GM12878 (cell line): ENCODE measurements around the gene TANC1. TPM values are rescaled to one million over a fixed set of nuclear protein-coding genes. Genes with fewer than 3 reads are reported as not detected.

ENCODE experiments used
- ATAC-seq: fragments of 200-7000 bp; cut with Tn5 transposase; 3 replicates; pipeline ENCODE4 v1.9.1; 2020; ENCODE audit warnings: mild to moderate bottlenecking, moderate library complexity
- BruUV-seq: library from RNA; stranded (reverse); fragments of 400-500 nt; replicated peaks from 2 replicates; lab custom pipeline; 2021; lab: Mats Ljungman, UMichigan
- CTCF ChIA-PET: fragments of 300-600 bp; sonication (Branson Sonifier 250); formaldehyde crosslinking; extraction: SDS; loops from one replicate; lab custom pipeline; 2021; ENCODE audit warnings: inconsistent platforms; lab: Yijun Ruan, JAX
- POLR2A ChIA-PET: fragments of 350-600 bp; formaldehyde crosslinking; extraction: SDS; loops from one replicate; lab custom pipeline; 2021; ENCODE audit warnings: inconsistent platforms; lab: Charles Lee
- RAD21 ChIA-PET: fragments of 300-600 bp; sonication (Branson Sonifier 250); formaldehyde crosslinking; loops from one replicate; lab custom pipeline; 2023; ENCODE audit warnings: antibody characterized with exemption; ENCODE audit not compliant: unreplicated experiment; lab: Charles Lee
- SMC1A ChIA-PET: fragments of 300-600 bp; sonication (Branson Sonifier 250); formaldehyde crosslinking; loops from one replicate; lab custom pipeline; 2023; ENCODE audit not compliant: unreplicated experiment, uncharacterized antibody; lab: Charles Lee
- DNase-seq: peaks from one replicate; pipeline ENCODE4 v3.0.0-alpha.2; 2011; ENCODE audit warnings: low read depth, low spot score
- FAIRE-seq: peaks from 3 replicates; lab custom pipeline; 2011; peaks lifted over from hg19 to GRCh38; lab: Jason Lieb, UNC
- H2AFZ ChIP-seq: 2 replicates; pipeline ENCODE4 v1.6.0; 2011; ENCODE audit warnings: low read depth, low read length, control low read depth; ENCODE audit not compliant: control insufficient read depth
- H3K27ac ChIP-seq: 2 replicates; pipeline ENCODE4 v1.5.1; 2011; ENCODE audit warnings: control low read depth; ENCODE audit not compliant: control insufficient read depth, insufficient read depth
- H3K27me3 ChIP-seq, 2 experiments: replicated peaks in 1 of 2; 2 replicates each; pipeline versions ENCODE4 v1.6.0 to v1.6.1; 2011; ENCODE audit warnings: low read length in 1 of 2; ENCODE audit not compliant: control insufficient read depth in 2 of 2, insufficient read depth in 2 of 2
- H3K36me3 ChIP-seq, 2 experiments: 2 replicates each; pipeline ENCODE4 v1.5.1; 2011; ENCODE audit warnings: low read length in 1 of 2; ENCODE audit not compliant: control insufficient read depth in 2 of 2, insufficient read depth in 2 of 2
- H3K4me1 ChIP-seq: 2 replicates; pipeline ENCODE4 v1.6.1; 2011; ENCODE audit warnings: mild to moderate bottlenecking, low read length, moderate library complexity, mixed read lengths; ENCODE audit not compliant: control insufficient read depth, insufficient read depth
- H3K4me2 ChIP-seq: 2 replicates; pipeline ENCODE4 v1.6.0; 2011; ENCODE audit warnings: control low read depth; ENCODE audit not compliant: control insufficient read depth, insufficient read depth
- H3K4me3 ChIP-seq: fragments of 200-600 bp; sonication (generic); 2 replicates; pipeline ENCODE4 v1.5.1; 2016
- H3K79me2 ChIP-seq: 2 replicates; pipeline ENCODE4 v1.6.0; 2011; ENCODE audit warnings: low read length; ENCODE audit not compliant: control insufficient read depth, insufficient read depth
- H3K9ac ChIP-seq: 2 replicates; pipeline ENCODE4 v1.8.0; 2011; ENCODE audit warnings: low read length, control low read depth, mixed read lengths; ENCODE audit not compliant: control insufficient read depth, insufficient read depth
- H3K9me3 ChIP-seq: replicated peaks from 3 replicates; pipeline ENCODE4 v1.5.1; 2011; ENCODE audit warnings: mild to moderate bottlenecking, low read length; ENCODE audit not compliant: control insufficient read depth, insufficient read depth
- H4K20me1 ChIP-seq: 2 replicates; pipeline ENCODE4 v1.6.0; 2011; ENCODE audit not compliant: control insufficient read depth, insufficient read depth
- CBX5 ChIP-seq: sonication (generic); IDR thresholded peaks from 2 replicates; pipeline ENCODE4 v1.6.1; 2016; ENCODE audit warnings: low read depth, moderate library complexity, mild to moderate bottlenecking, inconsistent platforms
- CEBPB ChIP-seq, 2 experiments: fragments of 150-350 bp in 1 of 2; IDR thresholded peaks; 2 replicates each; pipeline ENCODE4 v1.6.1; 2012 to 2014; ENCODE audit warnings: low read depth in 2 of 2, low read length in 2 of 2, borderline replicate concordance in 1 of 2, inconsistent platforms in 1 of 2
- CHD2 ChIP-seq: IDR thresholded peaks from 2 replicates; pipeline ENCODE4 v1.6.1; 2011; ENCODE audit warnings: low read depth, low read length, improper control_type of control experiment, borderline replicate concordance
- EGR1 ChIP-seq, 2 experiments: IDR thresholded peaks; 1 replicate in 1 of 2; 2 replicates in 1 of 2; pipeline ENCODE4 v1.6.1; 2011 to 2012; ENCODE audit warnings: low read depth in 2 of 2, low read length in 2 of 2, borderline replicate concordance in 1 of 2, mild to moderate bottlenecking in 1 of 2, moderate library complexity in 1 of 2
- ESRRA ChIP-seq: IDR thresholded peaks from 2 replicates; pipeline ENCODE4 v1.6.1; 2012; ENCODE audit warnings: mild to moderate bottlenecking, low read length, improper control_type of control experiment
- HSF1 ChIP-seq: fragments of 150-350 bp; IDR thresholded peaks from 2 replicates; pipeline ENCODE4 v1.6.1; 2014; ENCODE audit warnings: mild to moderate bottlenecking, low read depth, low read length
- JUND ChIP-seq: IDR thresholded peaks from 2 replicates; pipeline ENCODE4 v1.6.1; 2012; ENCODE audit warnings: low read depth, mild to moderate bottlenecking, low read length, improper control_type of control experiment, moderate library complexity
- MYB ChIP-seq: fragments of 150-350 bp; IDR thresholded peaks from 2 replicates; pipeline ENCODE4 v1.6.1; 2014; ENCODE audit warnings: mild to moderate bottlenecking, low read depth, low read length, borderline replicate concordance
- RAD51 ChIP-seq: fragments of 450-650 bp; IDR thresholded peaks from 2 replicates; pipeline ENCODE4 v1.6.1; 2016; ENCODE audit warnings: moderate library complexity, mild to moderate bottlenecking, inconsistent platforms
- SREBF1 ChIP-seq: IDR thresholded peaks from 2 replicates; pipeline ENCODE4 v1.6.1; 2012; ENCODE audit warnings: mild to moderate bottlenecking, low read length
- YBX1 ChIP-seq: fragments of 450-650 bp; IDR thresholded peaks from 2 replicates; pipeline ENCODE4 v1.6.1; 2016; ENCODE audit warnings: antibody characterized with exemption
- ZSCAN29 ChIP-seq: fragments of 450-650 bp; IDR thresholded peaks from 2 replicates; pipeline ENCODE4 v1.6.1; 2017; ENCODE audit warnings: mild to moderate bottlenecking, moderate library complexity
- WGBS: methylation state at CpG from one replicate; pipeline ENCODE4 v1.1.6; 2016; ENCODE audit warnings: low lambda C conversion rate; ENCODE audit not compliant: insufficient replicate concordance, insufficient coverage; ENCODE audit errors: missing lambda C conversion rate; 5-methylcytosine and 5-hydroxymethylcytosine counted together
- in situ Hi-C: fragments of 300-500 bp; cut with MboI; formaldehyde crosslinking; loops from 9 replicates; pipeline ENCODE4 v1.14.3; 2018; ENCODE audit warnings: mixed read lengths
- intact Hi-C: fragments of 100-400 bp; cut with micrococcal nuclease; formaldehyde crosslinking; loops from one replicate; pipeline ENCODE4 v1.14.2; 2022; ENCODE audit not compliant: unreplicated experiment
- polyA plus RNA-seq, 11 experiments: library from polyadenylated mRNA; depleted of rRNA in 4 of 11; unstranded in 6 of 11; stranded (reverse) in 5 of 11; fragments of >200 nt; fragmentation: Nextera tagmentation in 4 of 11; fragmentation: Illumina TruSeq in 1 of 11; extraction: Ambion mirVana in 4 of 11; extraction: Trizol in 1 of 11; gene quantifications; 1 replicate in 1 of 11; 2 replicates in 10 of 11; pipeline versions ENCODE4 v1.2.1 to v1.2.3, GENCODE V29; 2011 to 2016; ENCODE audit warnings: inconsistent platforms in 2 of 11, missing spikeins in 2 of 11, low read depth in 1 of 11
- total RNA-seq, 4 experiments: library from RNA; depleted of rRNA in 3 of 4; stranded (reverse); fragments of >200 nt in 3 of 4; fragmentation: Illumina TruSeq in 1 of 4; extraction: Trizol in 1 of 4; gene quantifications; 2 replicates each; pipeline versions ENCODE4 v1.2.1 to v1.2.3, GENCODE V29; 2013 to 2021

Gene TANC1
- total and polyA plus RNA-seq, 10 of the 15 experiments (the other 5 are each of a cell fraction or from before 2014, with no cell fraction given): 0.05 to 5.0 (median 0.34) TPM

GRCh38 chr2:159123786-159124185 is 155.3 kb downstream of the TANC1 start:
- H2AFZ ChIP-seq: no peak overlapping the region
- ChIA-PET RAD21 (no interaction called here), SMC1A (interaction anchor here (0.8 to 0.9 kb wide), 3 partner anchors 77 to 816 kb away, joined by 3 read pairs; no protein-coding TSS in a partner anchor), POLR2A (no interaction called here), CTCF (interaction anchor here (1.1 to 1.4 kb wide), 3 partner anchors 27 to 844 kb away, joined by 3 to 4 read pairs (median 3); no protein-coding TSS in a partner anchor)
- H3K4me1 ChIP-seq: peaks cover 4% of the 10 kb centered on the region; the same call in 1 of the 2 replicates
- no peaks in the 10 kb centered on the region for H4K20me1 ChIP-seq
- DNase-seq (no peak), FAIRE-seq (no peak), ATAC-seq (no peak)
- in situ Hi-C loops (loop anchor here (5.0 kb wide), 1 partner anchor 226 kb away; no protein-coding TSS in a partner anchor), intact Hi-C loops (no loop called here)
- H3K27me3 ChIP-seq: no peaks in the 10 kb centered on the region
- no peak overlapping the region for H3K4me3 ChIP-seq
- H3K9ac ChIP-seq: no peak overlapping the region
- 80% methylated on average over 9 of the region's 9 CpGs for WGBS
- H3K36me3 ChIP-seq: no peaks in the 10 kb centered on the region
- H3K79me2 ChIP-seq: no peaks in the 10 kb centered on the region
- TF ChIP-seq JUND: no peak
- TF ChIP-seq HSF1: no peak
- no peak for TF ChIP-seq SREBF1
- no peak for TF ChIP-seq ZSCAN29
- no peak for TF ChIP-seq MYB
- TF ChIP-seq EGR1 (IDR thresholded peaks at IDR 0.05; ENCODE audit: borderline replicate concordance in 1 of 2, low read depth in 2 of 2, low read length in 2 of 2): no peak
- no peak for TF ChIP-seq YBX1
- TF ChIP-seq ESRRA: no peak
- no peak for TF ChIP-seq CEBPB (IDR thresholded peaks at IDR 0.05; ENCODE audit: borderline replicate concordance in 1 of 2, low read depth in 2 of 2, low read length in 2 of 2)
- TF ChIP-seq CHD2: no peak
- no peak for TF ChIP-seq RAD51
- TF ChIP-seq CBX5: no peak
- no peak overlapping the region for H3K27ac ChIP-seq
- no peaks in the 10 kb centered on the region for H3K9me3 ChIP-seq
- BruUV-seq: no TSS peak
- no peak overlapping the region for H3K4me2 ChIP-seq
